AG04450 (cell line): ENCODE measurements around the gene SPTBN4. TPM values are rescaled to one million over a fixed set of nuclear protein-coding genes. Genes with fewer than 3 reads are reported as not detected.

Source experiments
- CTCF ChIA-PET: fragments of 300-600, 350-600 bp; formaldehyde crosslinking; extraction: SDS; loops from one replicate; lab custom pipeline; 2022; ENCODE audit warnings: antibody characterized with exemption, inconsistent platforms; lab: Charles Lee
- POLR2A ChIA-PET: fragments of 350-600 bp; formaldehyde crosslinking; extraction: SDS; loops from one replicate; lab custom pipeline; 2021; ENCODE audit warnings: antibody characterized with exemption, inconsistent platforms; lab: Yijun Ruan, JAX
- DNase-seq: peaks from one replicate; pipeline ENCODE4 v3.0.0-alpha.2; 2011; ENCODE audit warnings: low read depth, low spot score
- H3K27ac ChIP-seq: one replicate; pipeline ENCODE4 v1.5.1; 2012; ENCODE audit warnings: low read depth, low read length, control low read depth
- H3K27me3 ChIP-seq: one replicate; pipeline ENCODE4 v1.6.0; 2012; ENCODE audit warnings: low read length; ENCODE audit not compliant: control insufficient read depth, insufficient read depth
- H3K4me3 ChIP-seq: 2 replicates; pipeline ENCODE4 v1.5.1; 2011; ENCODE audit warnings: mild to moderate bottlenecking, low read depth, low read length, control low read depth
- H3K9me3 ChIP-seq: 2 replicates; pipeline ENCODE4 v1.5.1; 2012; ENCODE audit warnings: low read length; ENCODE audit not compliant: control insufficient read depth, insufficient read depth
- polyA plus RNA-seq: library from polyadenylated mRNA; depleted of rRNA; stranded (reverse); fragments of >200 nt; gene quantifications from 2 replicates; pipeline ENCODE4 v1.2.3, GENCODE V29; 2011
- TF ChIP-seq, protein P1 (sequence below): IDR thresholded peaks from 2 replicates; pipeline ENCODE4 v1.5.1; 2011; ENCODE audit warnings: low read depth, low read length, control low read depth, inconsistent platforms

Gene SPTBN4
- polyA plus RNA-seq, 1 experiment = 1.3 TPM

DNA sequence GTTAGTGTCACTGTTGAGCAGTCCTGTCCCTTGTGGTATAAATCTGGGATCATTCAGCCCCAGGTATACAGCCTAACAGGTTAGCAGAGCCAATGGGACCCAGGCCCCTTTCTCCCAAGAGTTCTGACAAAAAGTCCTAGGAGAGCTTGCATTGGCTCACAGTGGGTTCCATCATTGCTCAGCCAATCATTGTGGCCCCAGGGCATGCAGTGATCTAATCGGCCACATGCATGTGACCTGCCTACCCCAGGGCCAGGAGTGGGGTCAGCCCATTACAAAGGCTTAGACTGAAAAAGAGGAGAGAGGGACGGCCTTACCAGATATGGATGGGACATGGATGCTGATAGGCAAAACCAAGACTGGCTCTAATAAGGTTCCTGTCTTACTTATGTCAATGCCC lies 41.1 kb downstream of the SPTBN4 start:
- TF ChIP-seq, protein P1, sequence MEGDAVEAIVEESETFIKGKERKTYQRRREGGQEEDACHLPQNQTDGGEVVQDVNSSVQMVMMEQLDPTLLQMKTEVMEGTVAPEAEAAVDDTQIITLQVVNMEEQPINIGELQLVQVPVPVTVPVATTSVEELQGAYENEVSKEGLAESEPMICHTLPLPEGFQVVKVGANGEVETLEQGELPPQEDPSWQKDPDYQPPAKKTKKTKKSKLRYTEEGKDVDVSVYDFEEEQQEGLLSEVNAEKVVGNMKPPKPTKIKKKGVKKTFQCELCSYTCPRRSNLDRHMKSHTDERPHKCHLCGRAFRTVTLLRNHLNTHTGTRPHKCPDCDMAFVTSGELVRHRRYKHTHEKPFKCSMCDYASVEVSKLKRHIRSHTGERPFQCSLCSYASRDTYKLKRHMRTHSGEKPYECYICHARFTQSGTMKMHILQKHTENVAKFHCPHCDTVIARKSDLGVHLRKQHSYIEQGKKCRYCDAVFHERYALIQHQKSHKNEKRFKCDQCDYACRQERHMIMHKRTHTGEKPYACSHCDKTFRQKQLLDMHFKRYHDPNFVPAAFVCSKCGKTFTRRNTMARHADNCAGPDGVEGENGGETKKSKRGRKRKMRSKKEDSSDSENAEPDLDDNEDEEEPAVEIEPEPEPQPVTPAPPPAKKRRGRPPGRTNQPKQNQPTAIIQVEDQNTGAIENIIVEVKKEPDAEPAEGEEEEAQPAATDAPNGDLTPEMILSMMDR = no peak
- peaks cover 27% of the 10 kb centered on the region for H3K27me3 ChIP-seq
- DNase-seq = no peak
- H3K9me3 ChIP-seq = no peaks in the 10 kb centered on the region; the same call in 1 of the 2 replicates
- no peak overlapping the region for H3K4me3 ChIP-seq
- POLR2A ChIA-PET = no interaction called here
- CTCF ChIA-PET = no interaction called here
- no peak overlapping the region for H3K27ac ChIP-seq

DNA sequence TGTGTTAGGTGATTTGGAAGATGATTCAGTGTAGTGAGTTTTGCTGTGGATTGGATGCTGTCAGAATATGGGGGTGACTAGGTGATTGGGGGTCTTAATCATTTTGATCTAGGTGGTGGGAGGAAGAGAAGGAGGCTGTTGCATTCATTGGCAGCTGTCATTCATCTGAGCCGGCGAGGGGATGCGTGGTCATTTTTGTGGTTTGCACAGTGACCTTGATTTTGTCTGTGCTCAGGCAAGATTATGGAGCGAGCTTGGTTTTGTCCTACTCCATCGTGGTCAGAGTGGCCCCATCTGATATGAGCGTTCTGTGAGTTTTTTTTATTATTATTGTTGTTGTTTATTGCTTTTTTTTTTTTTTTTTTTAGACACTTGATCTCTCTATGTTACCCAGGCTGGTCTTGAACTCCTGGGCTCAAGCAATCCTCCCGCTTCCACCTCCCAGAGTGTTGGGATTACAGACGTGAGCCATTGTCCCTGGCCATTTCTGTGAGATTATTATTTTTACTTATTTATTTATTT lies 42.0 kb downstream of the SPTBN4 start:
- DNase-seq = no peak
- Histone ChIP-seq H3K4me3 (no peak overlapping the region), H3K27ac (no peak overlapping the region), H3K27me3 (peaks cover 36% of the 10 kb centered on the region), H3K9me3 (no peaks in the 10 kb centered on the region; the same call in 1 of the 2 replicates)
- POLR2A ChIA-PET = no interaction called here
- CTCF ChIA-PET = interaction anchor here (1.8 kb wide), 1 partner anchor 15 kb away, joined by 5 read pairs; no protein-coding TSS in a partner anchor
- TF ChIP-seq, protein P1 = no peak

DNA sequence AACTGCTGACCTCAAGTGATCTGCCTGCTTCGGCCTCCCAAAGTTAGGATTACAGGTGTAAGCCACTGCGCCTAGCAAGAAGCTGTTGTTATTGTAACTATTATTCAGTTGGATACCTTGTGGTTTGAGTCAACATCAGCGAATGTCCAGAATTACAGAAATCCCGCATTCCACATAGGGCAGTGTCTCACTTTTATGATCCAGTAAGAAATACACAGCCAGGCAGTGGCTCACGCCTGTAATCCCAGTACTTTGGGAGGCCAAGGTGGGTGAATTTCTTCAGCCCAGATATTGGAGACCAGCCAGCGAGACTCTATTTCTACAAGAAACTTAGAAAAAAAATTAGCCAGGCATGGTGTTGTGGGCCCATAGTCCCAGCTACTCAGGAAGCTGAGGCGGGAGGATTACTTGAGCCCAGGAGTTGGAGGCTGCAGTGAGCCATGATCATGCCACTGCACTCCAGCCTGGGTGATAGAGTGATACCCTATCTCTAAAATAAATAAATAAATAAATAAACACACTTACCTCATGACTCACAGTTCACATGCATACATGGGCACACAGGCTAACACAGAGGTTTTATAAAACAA lies 43.8 kb downstream of the SPTBN4 start:
- DNase-seq = no peak
- TF ChIP-seq, protein P1 = no peak
- no peak overlapping the region for H3K4me3 ChIP-seq
- ChIA-PET CTCF (interaction anchor here (0.6 to 1.5 kb wide), 3 partner anchors 11 to 59 kb away, joined by 3 to 4 read pairs (median 4); no protein-coding TSS in a partner anchor), POLR2A (interaction anchor here (0.5 kb wide), 1 partner anchor 195 kb away, joined by 3 read pairs; no protein-coding TSS in a partner anchor)
- H3K27me3 ChIP-seq = peaks cover 48% of the 10 kb centered on the region
- H3K27ac ChIP-seq = no peak overlapping the region
- H3K9me3 ChIP-seq = no peaks in the 10 kb centered on the region; the same call in 1 of the 2 replicates

DNA sequence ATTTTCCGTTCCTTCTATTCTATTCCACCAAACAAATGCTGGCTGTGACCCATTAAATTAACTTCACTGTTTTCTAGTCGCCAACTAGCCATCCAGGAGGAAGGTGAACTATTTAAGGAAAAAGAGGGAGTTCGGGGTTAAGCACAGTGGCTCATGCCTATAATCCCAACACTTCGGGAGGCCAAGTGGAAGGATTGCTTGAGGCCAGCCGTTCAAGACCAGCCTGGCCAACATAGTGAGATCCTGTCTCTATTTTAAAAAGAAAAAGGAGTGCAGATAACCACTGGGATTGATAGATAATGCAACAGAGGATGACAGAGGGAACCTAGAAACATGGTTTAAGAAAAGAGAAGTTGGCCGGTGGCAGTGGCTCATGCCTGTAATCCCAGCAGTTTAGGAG lies 44.7 kb downstream of the SPTBN4 start:
- ChIA-PET POLR2A (no interaction called here), CTCF (no interaction called here)
- Histone ChIP-seq H3K27ac (no peak overlapping the region), H3K27me3 (peaks cover 40% of the 10 kb centered on the region), H3K4me3 (no peak overlapping the region), H3K9me3 (no peaks in the 10 kb centered on the region; the same call in 1 of the 2 replicates)
- TF ChIP-seq, protein P1 = no peak
- no peak for DNase-seq

DNA sequence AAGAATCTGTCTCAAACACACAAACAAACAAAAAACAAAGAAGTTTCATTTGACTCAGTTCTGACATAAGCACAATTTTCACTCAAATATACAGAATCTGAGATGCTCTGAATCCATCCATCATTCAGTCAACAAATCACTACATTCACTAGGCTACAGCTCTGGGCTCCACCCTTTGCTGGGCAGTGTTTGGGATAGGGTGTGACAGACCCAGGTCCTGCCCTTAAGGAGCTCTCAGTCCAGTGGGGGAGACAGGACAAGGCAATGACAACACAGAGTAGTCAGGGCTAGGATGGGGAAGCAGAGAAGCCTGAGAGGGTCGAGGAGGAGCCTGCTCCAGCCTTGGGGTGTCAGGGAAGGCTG lies 45.3 kb downstream of the SPTBN4 start:
- Histone ChIP-seq H3K4me3 (no peak overlapping the region), H3K27ac (no peak overlapping the region), H3K27me3 (peaks cover 41% of the 10 kb centered on the region), H3K9me3 (no peaks in the 10 kb centered on the region; the same call in 1 of the 2 replicates)
- CTCF ChIA-PET = no interaction called here
- TF ChIP-seq, protein P1 = no peak
- no peak for DNase-seq
- POLR2A ChIA-PET = no interaction called here
